HG03095 (cell line): ENCODE measurements around the gene HOXA7.

ENCODE experiments used
- ATAC-seq: cut with Tn5 transposase; IDR thresholded peaks from one replicate; pipeline ENCODE4 v1.9.1; 2021; ENCODE audit warnings: moderate library complexity; ENCODE audit not compliant: unreplicated experiment

Gene HOXA7

GRCh38 chr7:27109466-27110185 is 46.8 kb downstream of the HOXA7 start:
- ATAC-seq = no peak

GRCh38 chr7:27108390-27109127 is 47.9 kb downstream of the HOXA7 start:
- ATAC-seq = no peak

- no peak for ATAC-seq
Measured at GRCh38 chr7:27107391-27108381, 48.8 kb downstream of the HOXA7 start.

GRCh38 chr7:27106901-27107240 is 49.6 kb downstream of the HOXA7 start:
- ATAC-seq = no peak

GRCh38 chr7:27106181-27106900 is 50.1 kb downstream of the HOXA7 start:
- no peak for ATAC-seq

GRCh38 chr7:27105301-27106031 is 51.0 kb downstream of the HOXA7 start:
- ATAC-seq = no peak

GRCh38 chr7:27104341-27105058 is 52.0 kb downstream of the HOXA7 start:
- ATAC-seq = no peak
